ENCODE measurements around the gene NIN. TPM values are rescaled to one million over a fixed set of nuclear protein-coding genes. Genes with fewer than 3 reads are reported as not detected.

Gene NIN
- 40.3 TPM for total RNA-seq
- long read RNA-seq, partial matches to known transcripts: 5 of 10 reads
- long read RNA-seq, other reads (novel, unspliced or antisense): 5 of 10 reads

- DNase-seq (ENCODE audit: low spot score): peak; percentile 91
Measured at GRCh38 chr14:50830932-50831725, at the start of gene NIN. NIN (minus strand) TSS chr14:50831162; CDS start chr14:50822056, 9,106 bp downstream.

DNA sequence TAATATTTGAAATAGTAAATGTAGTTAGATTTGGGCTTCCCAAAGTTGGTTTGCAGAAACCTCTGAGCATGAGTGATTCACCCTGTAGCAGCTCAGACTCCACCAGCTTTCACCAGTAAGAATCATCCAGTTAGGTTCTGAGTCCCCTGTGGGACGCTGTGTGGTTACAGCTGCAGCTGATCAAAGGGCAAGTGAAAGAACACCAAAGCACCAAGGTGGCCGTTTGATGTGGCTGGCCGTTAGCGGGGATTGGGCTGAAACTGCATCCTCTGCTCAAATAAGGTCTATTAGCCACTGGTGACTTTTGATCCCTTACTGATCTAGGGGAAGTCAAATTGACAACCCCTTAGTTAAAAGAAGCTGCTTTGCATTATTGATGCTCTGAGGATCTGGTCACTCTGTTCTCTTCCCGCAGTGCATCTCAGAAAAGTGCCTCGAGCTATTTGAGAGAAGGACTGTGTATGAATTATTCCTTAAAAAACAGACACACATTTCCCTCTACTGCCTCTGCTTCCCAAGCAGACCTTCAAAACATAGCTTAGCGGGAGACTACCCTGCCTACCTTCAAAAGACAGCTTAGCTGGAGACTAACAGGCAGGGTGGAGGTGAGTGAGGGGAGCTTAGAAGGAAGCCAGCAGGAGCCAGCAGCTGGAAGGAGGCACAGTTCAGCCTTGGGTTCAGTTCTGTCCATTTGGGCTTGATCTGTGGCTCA lies 44.6 kb upstream of the NIN start:
- no peak for DNase-seq (ENCODE audit: low spot score)

DNA sequence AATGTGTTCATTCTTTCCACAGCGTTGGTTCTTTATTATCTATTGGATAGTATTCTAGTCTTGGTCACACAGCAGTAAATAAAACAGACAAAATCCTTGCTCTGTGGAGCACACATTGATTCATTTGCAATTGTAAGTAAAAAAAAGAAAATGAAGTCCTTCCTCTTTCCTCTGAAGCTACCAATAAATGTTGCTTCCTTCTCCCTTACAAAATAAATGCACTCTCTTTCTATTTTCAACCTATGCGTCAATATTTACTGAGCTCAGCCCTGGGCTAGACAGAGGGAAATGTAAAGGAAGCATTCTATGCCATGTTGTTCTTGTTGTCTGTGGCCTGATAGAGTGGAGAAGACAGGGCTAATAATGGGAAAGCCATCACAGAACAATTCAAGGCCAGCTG lies 43.8 kb upstream of the NIN start:
- DNase-seq (ENCODE audit: low spot score): no peak

DNA sequence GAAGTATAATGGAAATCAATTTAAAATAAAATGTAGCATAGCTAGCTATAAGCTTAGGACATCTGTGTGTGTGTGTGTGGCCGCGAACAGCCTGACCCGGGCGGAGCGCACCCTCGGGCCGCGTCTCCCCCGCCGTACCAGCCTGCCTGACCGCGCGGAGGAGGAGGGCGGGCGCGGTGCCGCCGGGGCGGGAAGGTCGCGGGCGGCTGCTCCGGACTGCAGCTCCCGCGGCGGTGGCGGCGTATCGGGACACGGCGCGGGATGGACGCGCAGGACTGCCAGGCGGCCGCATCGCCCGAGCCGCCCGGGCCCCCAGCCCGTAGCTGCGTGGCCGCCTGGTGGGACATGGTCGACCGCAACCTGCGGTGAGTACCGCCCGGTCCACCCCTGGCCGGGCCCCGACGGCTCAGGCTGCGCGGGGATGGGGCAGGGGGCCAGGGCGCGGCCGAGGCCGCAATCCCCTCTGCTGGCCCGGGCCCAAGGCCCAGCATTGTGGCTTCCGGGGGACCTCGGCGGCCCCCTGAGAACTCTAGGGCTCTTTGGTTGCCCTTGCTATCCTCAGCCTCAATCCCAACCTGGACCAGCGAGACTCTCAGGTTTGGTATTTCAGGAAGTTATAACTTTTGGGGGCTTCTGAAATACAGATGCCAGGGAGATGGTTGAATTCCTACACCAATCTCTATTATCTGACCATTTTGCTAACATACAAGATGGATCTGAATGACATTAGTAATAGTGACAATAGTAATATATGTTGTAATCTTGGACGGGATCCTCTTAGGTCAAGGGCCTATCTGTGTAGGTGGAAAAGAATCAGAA lies 41.2 kb upstream of the NIN start, which contains the start of gene ABHD12B:
Gene ABHD12B, plus strand, starts transcription at position 140 of the 819 bp plus-strand sequence. Its CDS starts 122 bp downstream, at position 262.
- DNase-seq (ENCODE audit: low spot score): no peak

DNA sequence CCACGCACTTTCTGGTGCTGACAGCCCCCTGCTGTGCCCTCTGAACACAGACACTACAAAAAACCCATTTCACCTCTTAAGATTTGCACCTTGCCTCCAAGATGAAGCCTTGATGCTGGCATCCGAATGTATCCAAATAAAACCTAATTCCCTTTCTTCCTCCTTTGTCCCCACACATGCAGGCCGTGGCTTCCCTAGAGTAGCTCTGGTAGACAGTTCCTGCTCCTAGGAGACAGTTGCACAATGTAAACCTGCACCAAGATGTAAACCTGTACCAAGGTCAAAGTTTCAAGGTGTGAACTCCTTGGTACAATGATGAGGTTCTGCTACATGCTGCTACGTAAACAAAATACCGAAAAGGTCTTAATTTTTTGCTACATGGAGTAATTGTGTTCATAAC lies 40.3 kb upstream of the NIN start:
- no peak for DNase-seq (ENCODE audit: low spot score)

- DNase-seq (ENCODE audit: low spot score): no peak
Measured at GRCh38 chr14:50865391-50866076, 34.6 kb upstream of the NIN start.

DNA sequence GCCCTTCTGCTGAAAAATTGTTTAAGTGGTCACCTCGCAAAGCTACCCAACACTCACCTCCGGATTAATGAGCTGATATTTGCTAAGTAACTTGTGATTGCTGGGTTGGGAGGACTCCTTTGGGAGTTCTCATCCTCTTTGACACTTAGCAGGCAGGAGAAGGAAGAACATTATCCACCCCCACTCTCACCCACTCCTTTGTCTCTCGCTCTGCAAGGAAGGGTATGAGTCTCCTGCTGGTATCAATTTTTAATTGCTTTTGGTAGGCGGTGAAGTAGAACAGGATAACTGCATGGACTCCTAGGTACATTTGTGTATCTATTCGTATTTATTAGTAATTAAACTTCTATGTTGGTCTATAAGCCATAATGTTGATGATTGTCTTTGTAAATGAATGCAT lies 34.0 kb upstream of the NIN start:
- DNase-seq (ENCODE audit: low spot score): no peak

GRCh38 chr14:50864237-50864636 lies 33.3 kb upstream of the NIN start:
- no peak for DNase-seq (ENCODE audit: low spot score)

DNA sequence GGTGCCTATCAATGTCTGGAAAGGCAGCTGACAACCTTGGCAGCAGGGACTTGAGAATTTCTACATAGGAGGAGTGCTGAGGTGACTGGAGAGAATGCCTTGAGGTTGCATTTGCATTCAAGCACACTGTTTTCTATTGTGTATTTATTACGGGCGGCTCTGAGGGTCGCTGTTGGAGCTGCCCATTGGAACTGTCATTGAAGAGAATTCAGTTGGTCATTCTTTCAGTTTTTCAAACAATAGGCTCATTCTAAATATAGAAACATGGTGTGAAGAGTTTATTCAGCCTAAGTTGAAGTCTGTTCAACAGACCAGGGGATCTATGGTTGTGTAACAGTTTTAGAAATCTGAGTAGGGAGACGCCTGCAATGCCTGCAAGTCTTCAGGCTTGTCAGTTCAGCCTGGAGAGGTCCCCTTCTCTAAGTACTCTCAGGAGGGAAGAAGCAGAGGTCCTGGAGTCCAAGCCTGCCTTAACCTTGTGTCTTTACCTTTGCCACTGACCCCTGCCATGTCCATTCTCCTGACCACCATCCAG lies 31.1 kb upstream of the NIN start:
- DNase-seq (ENCODE audit: low spot score): no peak

- DNase-seq (ENCODE audit: low spot score): no peak
Measured at GRCh38 chr14:50860478-50861086, 29.6 kb upstream of the NIN start.

DNA sequence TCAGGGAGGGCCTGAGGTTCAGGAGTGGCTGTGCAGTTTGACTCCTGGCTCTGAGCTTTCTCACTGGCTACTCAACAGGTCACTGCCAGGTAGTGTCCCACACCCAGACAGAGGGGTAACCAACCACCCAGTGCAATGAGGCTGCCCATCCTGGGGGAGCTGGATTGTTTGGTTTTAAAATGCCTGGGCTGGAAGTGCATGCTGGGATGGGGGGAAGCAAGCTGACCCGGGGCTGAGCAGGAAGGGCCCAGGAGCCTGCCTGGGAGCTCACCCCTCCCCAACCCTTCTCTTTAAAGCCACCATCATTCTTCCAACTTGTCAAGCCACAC lies 28.3 kb upstream of the NIN start:
- no peak for DNase-seq (ENCODE audit: low spot score)

DNA sequence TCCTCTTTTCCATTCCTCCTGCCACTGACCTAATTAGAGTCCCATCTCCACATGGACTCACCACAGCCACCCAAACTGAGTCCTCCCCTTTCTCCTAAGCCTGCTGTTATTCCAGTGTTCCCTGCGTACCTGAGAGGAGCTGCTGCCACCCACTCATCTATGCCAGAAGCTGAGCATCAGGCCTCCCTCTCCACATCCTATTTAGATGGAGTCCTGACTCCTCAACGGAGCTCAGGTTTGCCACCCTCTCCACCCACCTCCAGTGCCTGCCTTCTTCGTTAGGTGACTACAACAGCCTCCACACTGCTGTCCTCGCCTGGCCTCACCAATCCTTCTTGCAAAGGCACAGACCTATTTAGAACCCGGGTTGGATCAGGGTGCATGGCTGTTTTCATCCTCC lies 25.7 kb upstream of the NIN start:
- DNase-seq (ENCODE audit: low spot score): no peak

GRCh38 chr14:50855558-50855957 lies 24.6 kb upstream of the NIN start:
- DNase-seq (ENCODE audit: low spot score): no peak

GRCh38 chr14:50854521-50854920 lies 23.6 kb upstream of the NIN start:
- DNase-seq (ENCODE audit: low spot score): peak; percentile 26

DNA sequence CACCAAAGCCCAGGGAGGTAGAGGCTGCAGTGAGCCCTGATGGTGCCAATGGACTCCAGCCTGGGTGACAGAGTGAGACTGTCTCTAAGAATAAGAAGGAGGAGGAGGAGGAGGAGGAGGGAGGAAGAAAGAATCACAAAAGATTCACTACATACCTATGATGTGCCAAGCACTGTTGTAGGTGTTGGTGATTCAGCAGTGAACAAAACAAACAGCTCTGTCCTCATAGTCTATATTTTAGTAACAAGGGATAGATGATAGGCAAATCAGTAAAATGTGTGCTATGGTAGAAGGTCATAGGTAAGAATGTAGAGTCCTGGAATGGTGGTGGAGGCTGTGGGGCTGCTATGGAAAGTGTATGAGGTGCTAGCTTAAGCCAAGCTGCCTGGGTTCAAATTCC lies 22.9 kb upstream of the NIN start:
- peak; percentile 6 for DNase-seq (ENCODE audit: low spot score)

- no peak for DNase-seq (ENCODE audit: low spot score)
Measured at GRCh38 chr14:50846226-50846880, 15.4 kb upstream of the NIN start.

GRCh38 chr14:50845166-50845565 lies 14.2 kb upstream of the NIN start:
- DNase-seq (ENCODE audit: low spot score): no peak

- DNase-seq (ENCODE audit: low spot score): no peak
Measured at GRCh38 chr14:50844391-50844790, 13.4 kb upstream of the NIN start.

- no peak for DNase-seq (ENCODE audit: low spot score)
Measured at GRCh38 chr14:50839691-50840090, 8.7 kb upstream of the NIN start.

- DNase-seq (ENCODE audit: low spot score): no peak
Measured at GRCh38 chr14:50839048-50839447, 8.1 kb upstream of the NIN start.

Data from mesenteric fat pad (tissue), 1 donor.